NCI-H1436 treated with DMSO at 0.1 percent for 48 hours (cell line): Measurements from ENCODE around the gene KHDRBS1.
A peak's percentile ranks its signal among the peaks of the same experiment; 100 is the strongest.
"Not testable (repeated sequence)": the region's sequence is repeated elsewhere in the genome, so short reads cannot be mapped to it uniquely, and the experiment has no call there.

Source experiments
- DNase-seq: peaks from one replicate; lab custom pipeline; 2025; lab: John Stamatoyannopoulos, UW

Gene KHDRBS1

GRCh38 chr1:32063261-32063681 is 49.6 kb downstream of the KHDRBS1 start:
- peak; percentile 60 for DNase-seq

GRCh38 chr1:32065613-32066488 is 52.2 kb downstream of the KHDRBS1 start:
- DNase-seq = not testable (repeated sequence)

GRCh38 chr1:32066489-32066873 is 52.8 kb downstream of the KHDRBS1 start:
- DNase-seq = no peak

- DNase-seq = no peak
Measured at GRCh38 chr1:32068957-32069588, 55.4 kb downstream of the KHDRBS1 start.

- no peak for DNase-seq
Measured at GRCh38 chr1:32071758-32072621, 58.3 kb downstream of the KHDRBS1 start.

- peak; percentile 91 for DNase-seq
Measured at GRCh38 chr1:32072622-32073298, 59.1 kb downstream of the KHDRBS1 start, which contains the start of gene TMEM39B. Gene TMEM39B, plus strand, starts transcription at chr1:32072939. Its CDS starts 109 bp downstream, at chr1:32073048.

GRCh38 chr1:32073299-32074229 is 59.9 kb downstream of the KHDRBS1 start:
- DNase-seq = no peak

- DNase-seq = no peak
Measured at GRCh38 chr1:32074841-32075240, 61.2 kb downstream of the KHDRBS1 start.

GRCh38 chr1:32077451-32077850 is 63.8 kb downstream of the KHDRBS1 start:
- no peak for DNase-seq

- no peak for DNase-seq
Measured at GRCh38 chr1:32082022-32082421, 68.4 kb downstream of the KHDRBS1 start.

- DNase-seq = not testable (repeated sequence)
Measured at GRCh38 chr1:32086381-32086780, 72.7 kb downstream of the KHDRBS1 start.

- no peak for DNase-seq
Measured at GRCh38 chr1:32091176-32091575, 77.5 kb downstream of the KHDRBS1 start.

GRCh38 chr1:32091591-32091990 is 77.9 kb downstream of the KHDRBS1 start:
- DNase-seq = no peak
